H9 (cell line): ENCODE results near the gene CRMP1. TPM values are rescaled to one million over a fixed set of nuclear protein-coding genes. Genes with fewer than 3 reads are reported as not detected.

Source experiments
- DNase-seq: peaks from one replicate; pipeline ENCODE4 v3.0.0-alpha.2; 2017
- H2AFZ ChIP-seq: one replicate; pipeline ENCODE4 v1.6.1; 2013; ENCODE audit warnings: mild to moderate bottlenecking, low read length, control low read depth, moderate library complexity
- H2AK5ac ChIP-seq: 2 replicates; pipeline ENCODE4 v1.6.1; 2013; ENCODE audit warnings: low read length, control low read depth, mixed read lengths; ENCODE audit not compliant: insufficient read length
- H2BK120ac ChIP-seq: one replicate; pipeline ENCODE4 v1.6.1; 2013; ENCODE audit warnings: low read depth, mild to moderate bottlenecking, low read length, control low read depth, inconsistent platforms; ENCODE audit not compliant: poor library complexity, severe bottlenecking
- H2BK12ac ChIP-seq: 2 replicates; pipeline ENCODE4 v1.6.1; 2013; ENCODE audit warnings: low read length, control low read depth, mixed read lengths, low read depth; ENCODE audit not compliant: insufficient read length
- H2BK15ac ChIP-seq: 2 replicates; pipeline ENCODE4 v1.6.1; 2013; ENCODE audit warnings: low read depth, low read length, control low read depth
- H2BK20ac ChIP-seq: one replicate; pipeline ENCODE4 v1.6.1; 2013; ENCODE audit warnings: low read depth, mild to moderate bottlenecking, low read length, control low read depth, inconsistent platforms; ENCODE audit not compliant: poor library complexity, severe bottlenecking
- H2BK5ac ChIP-seq: 2 replicates; pipeline ENCODE4 v1.6.1; 2013; ENCODE audit warnings: low read length, control low read depth, mixed read lengths; ENCODE audit not compliant: insufficient read length
- H3K14ac ChIP-seq: 2 replicates; pipeline ENCODE4 v1.6.1; 2013; ENCODE audit warnings: low read length, control low read depth; ENCODE audit not compliant: insufficient read depth
- H3K18ac ChIP-seq: 2 replicates; pipeline ENCODE4 v1.6.1; 2013; ENCODE audit warnings: low read depth, mild to moderate bottlenecking, mixed read lengths, low read length, control low read depth; ENCODE audit not compliant: insufficient read length
- H3K23ac ChIP-seq: 2 replicates; pipeline ENCODE4 v1.6.1; 2013; ENCODE audit warnings: low read length, control low read depth, mixed read lengths, low read depth; ENCODE audit not compliant: insufficient read length
- H3K23me2 ChIP-seq: 2 replicates; pipeline ENCODE4 v1.6.1; 2013; ENCODE audit warnings: low read depth, mild to moderate bottlenecking, mixed read lengths, low read length, control low read depth; ENCODE audit not compliant: insufficient read length, poor library complexity, severe bottlenecking
- H3K27ac ChIP-seq: 2 replicates; pipeline ENCODE4 v1.5.1; 2013; ENCODE audit warnings: low read length, control low read depth, mixed read lengths, low read depth; ENCODE audit not compliant: insufficient read length
- H3K27me3 ChIP-seq: 2 replicates; pipeline ENCODE4 v1.6.1; 2013; ENCODE audit warnings: low read length, control low read depth, inconsistent platforms; ENCODE audit not compliant: insufficient read depth
- H3K4ac ChIP-seq: 2 replicates; pipeline ENCODE4 v1.6.1; 2013; ENCODE audit warnings: low read depth, mild to moderate bottlenecking, control low read depth, inconsistent platforms, low read length, moderate library complexity
- H3K4me1 ChIP-seq: 2 replicates; pipeline ENCODE4 v1.6.1; 2013; ENCODE audit warnings: low read length, control low read depth, inconsistent platforms; ENCODE audit not compliant: insufficient read depth
- H3K4me2 ChIP-seq: 2 replicates; pipeline ENCODE4 v1.6.1; 2013; ENCODE audit warnings: low read length, control low read depth, mixed read lengths; ENCODE audit not compliant: insufficient read length, insufficient read depth
- H3K56ac ChIP-seq: 2 replicates; pipeline ENCODE4 v1.6.1; 2013; ENCODE audit warnings: low read depth, mild to moderate bottlenecking, mixed read lengths, low read length, control low read depth; ENCODE audit not compliant: insufficient read length
- H3K79me1 ChIP-seq: 2 replicates; pipeline ENCODE4 v1.6.1; 2013; ENCODE audit warnings: low read depth, mild to moderate bottlenecking, moderate library complexity, low read length, control low read depth, inconsistent platforms; ENCODE audit not compliant: insufficient read depth, poor library complexity, severe bottlenecking
- H3K79me2 ChIP-seq: 2 replicates; pipeline ENCODE4 v1.6.1; 2013; ENCODE audit warnings: low read length, control low read depth, inconsistent platforms; ENCODE audit not compliant: insufficient read depth
- H3K9ac ChIP-seq: 2 replicates; pipeline ENCODE4 v1.6.1; 2013; ENCODE audit warnings: low read length, control low read depth, mixed read lengths; ENCODE audit not compliant: insufficient read length; ENCODE audit errors: extremely low read depth
- H3K9me3 ChIP-seq: one replicate; pipeline ENCODE4 v1.6.1; 2013; ENCODE audit warnings: low read depth, low read length, inconsistent platforms; ENCODE audit not compliant: control insufficient read depth
- H3T11ph ChIP-seq: one replicate; pipeline ENCODE4 v1.6.1; 2013; ENCODE audit warnings: mild to moderate bottlenecking, low read length, control low read depth, inconsistent platforms
- H4K20me1 ChIP-seq: one replicate; pipeline ENCODE4 v1.6.1; 2013; ENCODE audit not compliant: control insufficient read depth, insufficient read length, insufficient read depth
- H4K5ac ChIP-seq: 2 replicates; pipeline ENCODE4 v1.6.1; 2013; ENCODE audit warnings: low read depth, mild to moderate bottlenecking, mixed read lengths, low read length, control low read depth; ENCODE audit not compliant: insufficient read length
- H4K8ac ChIP-seq: replicated peaks from 2 replicates; pipeline ENCODE4 v1.6.1; 2013; ENCODE audit warnings: low read length, control low read depth, mixed read lengths, low read depth; ENCODE audit not compliant: insufficient read length
- H4K91ac ChIP-seq: 2 replicates; pipeline ENCODE4 v1.6.1; 2013; ENCODE audit warnings: low read depth, mild to moderate bottlenecking, moderate library complexity, mixed read lengths, low read length, control low read depth; ENCODE audit not compliant: insufficient read length
- H3K27ac Mint-ChIP-seq, 3 experiments: 2 replicates in 2 of 3; 3 replicates in 1 of 3; pipeline ENCODE4 v1.8.0; 2020 to 2021; ENCODE audit warnings: mixed read lengths in 3 of 3, mild to moderate bottlenecking in 1 of 3, moderate library complexity in 1 of 3
- H3K27me3 Mint-ChIP-seq: 2 replicates; pipeline ENCODE4 v1.8.0; 2021; ENCODE audit warnings: low read depth, mild to moderate bottlenecking, moderate library complexity, mixed read lengths
- H3K36me3 Mint-ChIP-seq, 3 experiments: 2 replicates in 2 of 3; 3 replicates in 1 of 3; pipeline ENCODE4 v1.8.0; 2020 to 2021; ENCODE audit warnings: low read depth in 3 of 3, mixed read lengths in 3 of 3; ENCODE audit not compliant: insufficient read depth in 1 of 3
- H3K4me1 Mint-ChIP-seq, 2 experiments: 2 replicates each; pipeline ENCODE4 v1.8.0; 2020; ENCODE audit warnings: mixed read lengths in 2 of 2
- H3K4me3 Mint-ChIP-seq, 2 experiments: 2 replicates in 1 of 2; 3 replicates in 1 of 2; pipeline ENCODE4 v1.8.0; 2020 to 2021; ENCODE audit warnings: mild to moderate bottlenecking in 2 of 2, mixed read lengths in 2 of 2, moderate library complexity in 1 of 2
- H3K9me3 Mint-ChIP-seq, 2 experiments: 2 replicates in 1 of 2; 3 replicates in 1 of 2; pipeline ENCODE4 v1.8.0; 2020; ENCODE audit warnings: mild to moderate bottlenecking in 2 of 2, mixed read lengths in 2 of 2, moderate library complexity in 1 of 2
- CTCF ChIP-seq: fragments of 200-600 bp; sonication (generic); conservative IDR thresholded peaks from 3 replicates; pipeline ENCODE4 v1.8.0; 2021; ENCODE audit warnings: antibody characterized with exemption, mild to moderate bottlenecking
- WGBS: extraction: QIAGEN DNeasy Blood & Tissue Kit; methylation state at CpG from one replicate; pipeline ENCODE4 v1.1.7; 2013; ENCODE audit warnings: missing lambda C conversion rate, low lambda C conversion rate, mixed read lengths; ENCODE audit not compliant: insufficient read length; ENCODE audit errors: extremely low coverage; 5-methylcytosine and 5-hydroxymethylcytosine counted together
- total RNA-seq: library from RNA; stranded (reverse); gene quantifications from 2 replicates; pipeline ENCODE4 v1.2.1, GENCODE V29; 2021

CRMP1 gene
- total RNA-seq, 1 experiment from 2014 or later: 71.6 TPM

- Histone ChIP-seq H2BK20ac (no peak overlapping the region), H3K27me3 (no peaks in the 10 kb centered on the region), H2BK120ac (no peak overlapping the region), H3K27ac (no peak overlapping the region), H4K5ac (no peak overlapping the region), H3K79me1 (no peaks in the 10 kb centered on the region), H3K4me2 (no peak overlapping the region), H2BK15ac (no peak overlapping the region), H3K14ac (no peak overlapping the region), H3K18ac (no peak overlapping the region), H3K23me2 (no peaks in the 10 kb centered on the region), H2AK5ac (no peak overlapping the region), H3K9ac (no peak overlapping the region), H3T11ph (no peak overlapping the region), H3K56ac (no peak overlapping the region), H3K4me1 (no peaks in the 10 kb centered on the region), H2BK12ac (no peak overlapping the region), H4K91ac (no peak overlapping the region), H3K9me3 (no peaks in the 10 kb centered on the region), H2AFZ (no peak overlapping the region), H3K79me2 (no peaks in the 10 kb centered on the region), H4K20me1 (peaks cover 2% of the 10 kb centered on the region), H3K23ac (no peak overlapping the region), H3K4ac (no peak overlapping the region), H4K8ac (no peak overlapping the region), H2BK5ac (no peak overlapping the region)
- peaks cover 1% of the 10 kb centered on the region; the same call in 1 of the 2 replicates for H3K27me3 Mint-ChIP-seq
- no peaks in the 10 kb centered on the region; a peak in 1 of 5 replicates for H3K9me3 Mint-ChIP-seq
- no peak overlapping the region for H3K27ac Mint-ChIP-seq
- H3K4me1 Mint-ChIP-seq: peaks cover 0 to 2% of the 10 kb centered on the region in 2 experiments; a peak in 1 of 4 replicates
- DNase-seq: no peak
- peaks cover 57 to 72% (median 62%) of the 10 kb centered on the region in 3 experiments; a peak in 6 of 7 replicates for H3K36me3 Mint-ChIP-seq
- TF ChIP-seq CTCF: no peak
- no peak overlapping the region for H3K4me3 Mint-ChIP-seq
- no CpG with 5 or more reads among the region's 19 CpGs for WGBS
These were observed 67.4 kb downstream of the CRMP1 start for GRCh38 chr4:5825321-5826041.
